MM.1S (cell line): ENCODE data around the gene GTF2H1.

Experiments
- DNase-seq: peaks from one replicate; pipeline ENCODE4 v3.0.0-alpha.2; 2015
- H2AFZ ChIP-seq: fragments of 300-600 bp; sonication (generic); 2 replicates; pipeline ENCODE4 v1.6.0; 2016; ENCODE audit warnings: antibody characterized with exemption, low read length
- H3F3A ChIP-seq: fragments of 300-600 bp; sonication (generic); 2 replicates; pipeline ENCODE4 v1.6.1; 2016; ENCODE audit warnings: mild to moderate bottlenecking, antibody characterized with exemption, low read length, moderate library complexity, mixed read lengths; ENCODE audit not compliant: insufficient read depth
- H3K27ac ChIP-seq: fragments of 300-600 bp; sonication (generic); 2 replicates; pipeline ENCODE4 v1.5.1; 2016; ENCODE audit warnings: mild to moderate bottlenecking, low read length
- H3K27me3 ChIP-seq: fragments of 300-600 bp; sonication (generic); replicated peaks from 2 replicates; pipeline ENCODE4 v1.6.0; 2016; ENCODE audit warnings: low read length; ENCODE audit not compliant: insufficient read depth
- H3K36me3 ChIP-seq: fragments of 300-600 bp; sonication (generic); replicated peaks from 2 replicates; pipeline ENCODE4 v1.6.1; 2016; ENCODE audit warnings: mild to moderate bottlenecking, low read length, mixed read lengths; ENCODE audit not compliant: insufficient read depth
- H3K4me1 ChIP-seq: fragments of 300-600 bp; sonication (generic); 2 replicates; pipeline ENCODE4 v1.6.1; 2016; ENCODE audit warnings: low read length, mixed read lengths
- H3K4me2 ChIP-seq: fragments of 300-600 bp; sonication (generic); 2 replicates; pipeline ENCODE4 v1.6.0; 2016; ENCODE audit warnings: low read depth, low read length
- H3K4me3 ChIP-seq: fragments of 300-600 bp; sonication (generic); 2 replicates; pipeline ENCODE4 v1.5.1; 2016; ENCODE audit warnings: low read length, mixed read lengths
- H3K79me2 ChIP-seq: fragments of 300-600 bp; sonication (generic); 2 replicates; pipeline ENCODE4 v1.6.1; 2016; ENCODE audit warnings: mixed run types, low read length, mixed read lengths
- H3K9ac ChIP-seq: fragments of 300-600 bp; sonication (generic); 2 replicates; pipeline ENCODE4 v1.6.1; 2016; ENCODE audit warnings: low read length, mixed read lengths
- H3K9me2 ChIP-seq: fragments of 300-600 bp; sonication (generic); replicated peaks from 2 replicates; pipeline ENCODE4 v1.6.1; 2016; ENCODE audit warnings: mild to moderate bottlenecking, low read length, mixed read lengths; ENCODE audit not compliant: insufficient read depth
- H3K9me3 ChIP-seq: fragments of 300-600 bp; sonication (generic); replicated peaks from 2 replicates; pipeline ENCODE4 v1.6.1; 2016; ENCODE audit warnings: mild to moderate bottlenecking, low read length, mixed read lengths; ENCODE audit not compliant: insufficient read depth
- H4K20me1 ChIP-seq: fragments of 300-600 bp; sonication (generic); 2 replicates; pipeline ENCODE4 v1.6.1; 2016; ENCODE audit warnings: mild to moderate bottlenecking, low read length, moderate library complexity, mixed read lengths; ENCODE audit not compliant: insufficient read depth
- CTCF ChIP-seq: fragments of 300-600 bp; sonication (generic); IDR thresholded peaks from 2 replicates; pipeline ENCODE4 v1.5.1; 2016; ENCODE audit warnings: antibody characterized with exemption, low read length, mixed read lengths
- EZH2 ChIP-seq: fragments of 300-600 bp; sonication (generic); optimal IDR thresholded peaks from 2 replicates; pipeline ENCODE3; 2017; ENCODE audit warnings: low read depth, mild to moderate bottlenecking, antibody characterized with exemption, low read length, mixed read lengths
- EZH2phosphoT487 ChIP-seq: fragments of 300-600 bp; sonication (generic); IDR thresholded peaks from 2 replicates; pipeline ENCODE4 v1.6.1; 2018; ENCODE audit warnings: antibody characterized with exemption, low read length

GTF2H1 gene

GRCh38 chr11:18315893-18316292 lies 6.5 kb upstream of the GTF2H1 start:
- Histone ChIP-seq H3K27me3 (no peaks in the 10 kb centered on the region), H3K4me3 (no peak overlapping the region), H3F3A (no peaks in the 10 kb centered on the region), H3K4me1 (peaks cover 17% of the 10 kb centered on the region; the same call in 1 of the 2 replicates), H3K9ac (no peak overlapping the region), H3K9me3 (no peaks in the 10 kb centered on the region), H2AFZ (no peak overlapping the region), H3K4me2 (no peak overlapping the region), H3K36me3 (no peaks in the 10 kb centered on the region), H3K9me2 (no peaks in the 10 kb centered on the region), H4K20me1 (no peaks in the 10 kb centered on the region), H3K27ac (no peak overlapping the region), H3K79me2 (peaks cover 55% of the 10 kb centered on the region)
- TF ChIP-seq EZH2phosphoT487: no peak
- TF ChIP-seq EZH2: no peak
- no peak for TF ChIP-seq CTCF
- DNase-seq: no peak

- peaks cover 63% of the 10 kb centered on the region for H3K79me2 ChIP-seq
- TF ChIP-seq EZH2: no peak
- no peak for TF ChIP-seq EZH2phosphoT487
- TF ChIP-seq CTCF: no peak
These were observed 4.8 kb upstream of the GTF2H1 start for GRCh38 chr11:18317551-18317950.

GRCh38 chr11:18319914-18320313 lies 2.5 kb upstream of the GTF2H1 start:
- Histone ChIP-seq H3K36me3 (no peaks in the 10 kb centered on the region), H3K9me3 (no peaks in the 10 kb centered on the region), H3F3A (peaks cover 9% of the 10 kb centered on the region; the same call in 1 of the 2 replicates), H2AFZ (no peak overlapping the region), H3K4me1 (peaks cover 33% of the 10 kb centered on the region), H3K4me3 (0 out of 2 replicates have a peak overlapping the region, but pooled peaks have one; percentile 89), H3K27me3 (no peaks in the 10 kb centered on the region), H3K27ac (no peak overlapping the region), H3K9me2 (no peaks in the 10 kb centered on the region), H3K9ac (no peak overlapping the region), H3K79me2 (peaks cover 79% of the 10 kb centered on the region), H4K20me1 (no peaks in the 10 kb centered on the region), H3K4me2 (peak overlapping the region; percentile 90; the same call in 1 of the 2 replicates)
- TF ChIP-seq EZH2 (no peak), EZH2phosphoT487 (no peak), CTCF (no peak)
- no peak for DNase-seq

More at GRCh38 chr11:18317551-18317950, 4.8 kb upstream of the GTF2H1 start:
- H3K4me3 ChIP-seq: no peak overlapping the region
- H3K36me3 ChIP-seq: no peaks in the 10 kb centered on the region
- no peaks in the 10 kb centered on the region for H3K9me2 ChIP-seq
- DNase-seq: no peak
- H3K4me2 ChIP-seq: peak overlapping the region; percentile 41
- H3K27ac ChIP-seq: no peak overlapping the region
- H4K20me1 ChIP-seq: no peaks in the 10 kb centered on the region
- H3K9ac ChIP-seq: no peak overlapping the region
- H3K4me1 ChIP-seq: peaks cover 17% of the 10 kb centered on the region; the same call in 1 of the 2 replicates
- no peaks in the 10 kb centered on the region for H3K9me3 ChIP-seq
- H3K27me3 ChIP-seq: no peaks in the 10 kb centered on the region
- H3F3A ChIP-seq: peaks cover 9% of the 10 kb centered on the region; the same call in 1 of the 2 replicates
- H2AFZ ChIP-seq: no peak overlapping the region
